GM19463 (cell line): ENCODE measurements around the gene MYD88.

Experiments used
- ATAC-seq: cut with Tn5 transposase; IDR thresholded peaks from one replicate; pipeline ENCODE4 v1.9.1; 2021; ENCODE audit warnings: mild to moderate bottlenecking, moderate library complexity; ENCODE audit not compliant: unreplicated experiment

MYD88 gene

GRCh38 chr3:38138349-38139190 is at the start of gene MYD88:
TSS of gene MYD88 (plus strand) at chr3:38138661. CDS start at chr3:38138701, 40 bp downstream.
- ATAC-seq: peak; percentile 42

DNA sequence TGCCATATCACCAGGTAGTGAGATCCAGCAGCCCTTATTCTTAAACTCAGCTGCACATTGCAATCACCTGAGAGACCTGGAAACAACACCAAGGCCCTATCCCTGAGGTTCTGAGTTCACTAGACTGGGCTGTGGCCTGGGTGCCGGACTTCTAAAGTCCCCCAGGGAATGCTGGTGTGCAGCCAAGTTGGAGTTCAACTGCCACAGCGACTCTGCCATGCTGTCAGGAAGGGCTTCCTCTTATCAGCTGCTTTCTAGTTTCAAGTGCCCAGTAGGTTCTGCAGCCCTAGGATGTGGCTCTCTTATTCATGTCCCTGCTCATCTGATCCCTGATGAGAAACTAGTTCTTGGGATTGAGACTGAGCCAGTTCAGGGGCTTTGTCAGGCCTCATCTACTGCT is 49.3 kb upstream of the MYD88 start:
- no peak for ATAC-seq

- no peak for ATAC-seq
Observed at GRCh38 chr3:38090453-38090852, 48.0 kb upstream of the MYD88 start.

GRCh38 chr3:38094999-38095398 is 43.5 kb upstream of the MYD88 start:
- no peak for ATAC-seq

- no peak for ATAC-seq
Observed at GRCh38 chr3:38095669-38096483, 42.6 kb upstream of the MYD88 start.

- no peak for ATAC-seq
Observed at GRCh38 chr3:38097446-38098375, 40.8 kb upstream of the MYD88 start.

- ATAC-seq: no peak
Observed at GRCh38 chr3:38098376-38098723, 40.1 kb upstream of the MYD88 start.

- ATAC-seq: no peak
Observed at GRCh38 chr3:38099518-38099917, 38.9 kb upstream of the MYD88 start.

GRCh38 chr3:38100498-38100897 is 38.0 kb upstream of the MYD88 start:
- ATAC-seq: no peak

GRCh38 chr3:38101811-38102443 is 36.5 kb upstream of the MYD88 start:
- ATAC-seq: no peak

- no peak for ATAC-seq
Observed at GRCh38 chr3:38102444-38102814, 36.0 kb upstream of the MYD88 start.

- ATAC-seq: no peak
Observed at GRCh38 chr3:38105525-38105924, 32.9 kb upstream of the MYD88 start.

DNA sequence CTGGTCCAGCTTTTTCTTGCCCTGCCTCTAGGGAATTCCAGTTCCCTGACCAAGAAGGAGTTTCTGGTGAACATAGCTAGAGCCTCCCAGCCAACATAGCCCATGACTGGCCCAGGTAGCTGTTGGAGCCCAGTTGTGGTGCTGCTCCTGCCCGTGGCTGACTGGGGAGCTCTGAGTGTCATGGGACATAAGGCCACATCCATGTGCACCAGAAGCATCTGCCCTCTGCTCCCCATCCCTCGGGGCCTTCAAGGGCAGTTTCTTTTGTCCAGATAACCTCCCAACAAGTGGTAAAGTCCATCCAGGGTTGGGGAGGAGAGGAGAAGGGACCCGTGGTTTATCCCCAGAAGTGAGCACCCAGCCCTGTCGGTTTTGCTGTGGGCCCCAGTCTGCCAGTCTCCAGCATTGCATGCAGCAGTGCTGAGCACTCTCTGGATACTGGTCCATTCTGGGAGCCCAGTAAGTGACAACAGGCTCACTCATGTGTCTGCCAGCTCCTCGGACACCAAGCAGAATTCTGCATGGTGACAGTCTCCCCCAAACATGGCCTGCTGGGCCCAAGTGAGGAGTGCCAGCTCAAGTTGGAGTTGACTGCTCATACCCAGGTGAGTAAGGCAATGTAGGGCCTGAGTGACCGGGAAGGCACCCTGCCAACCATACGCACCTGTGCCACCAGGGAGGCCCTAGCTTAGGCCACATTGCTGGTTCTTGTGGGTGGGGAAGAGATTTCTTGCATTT is 30.4 kb upstream of the MYD88 start:
- ATAC-seq: no peak

DNA sequence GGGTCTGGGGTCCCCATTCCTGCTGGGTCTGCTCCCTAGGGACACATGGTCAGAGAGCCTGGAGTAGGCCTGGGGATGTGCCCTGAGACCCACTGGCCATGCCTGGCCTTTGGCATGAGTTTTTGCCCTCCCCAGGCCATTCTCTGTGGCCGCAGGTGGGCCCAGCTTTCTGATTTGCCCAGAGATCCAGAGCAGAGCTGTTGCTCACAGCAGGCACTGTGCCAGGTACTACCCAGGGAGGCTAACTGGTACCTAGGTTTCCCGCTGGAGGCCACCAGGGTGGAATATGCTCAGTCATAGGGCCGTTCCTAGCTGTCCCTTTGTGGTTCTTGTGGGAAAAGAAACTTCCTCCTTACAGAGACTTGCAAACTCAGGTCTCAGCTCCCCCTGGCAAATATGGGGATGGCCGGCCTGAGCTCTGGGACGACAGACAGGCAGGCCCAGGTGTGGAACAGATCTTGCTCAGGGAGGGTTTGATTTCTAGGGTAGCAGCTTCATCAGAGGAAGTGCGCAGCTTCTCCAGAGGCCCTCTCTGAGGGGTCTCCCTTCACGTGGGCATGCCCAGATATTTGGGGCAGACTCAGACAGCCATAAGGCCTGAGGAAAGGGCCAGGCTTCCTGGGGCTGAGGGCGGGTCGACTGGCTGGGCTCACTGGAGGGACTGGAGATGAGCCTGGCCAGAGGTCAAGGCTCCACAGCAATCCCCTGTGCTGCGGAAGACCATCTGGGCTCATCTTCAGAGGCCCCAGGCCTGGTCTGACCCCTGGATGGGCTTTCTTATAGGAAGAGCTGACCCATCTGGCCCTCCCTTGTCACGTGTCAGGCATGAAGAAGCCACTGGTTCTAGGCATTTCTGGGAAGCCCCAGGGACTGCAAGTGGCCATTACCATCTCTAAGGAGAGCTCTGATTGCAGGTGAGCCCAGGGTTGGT is 29.5 kb upstream of the MYD88 start:
- ATAC-seq: no peak

GRCh38 chr3:38109580-38110313 is 28.7 kb upstream of the MYD88 start:
- ATAC-seq: no peak

DNA sequence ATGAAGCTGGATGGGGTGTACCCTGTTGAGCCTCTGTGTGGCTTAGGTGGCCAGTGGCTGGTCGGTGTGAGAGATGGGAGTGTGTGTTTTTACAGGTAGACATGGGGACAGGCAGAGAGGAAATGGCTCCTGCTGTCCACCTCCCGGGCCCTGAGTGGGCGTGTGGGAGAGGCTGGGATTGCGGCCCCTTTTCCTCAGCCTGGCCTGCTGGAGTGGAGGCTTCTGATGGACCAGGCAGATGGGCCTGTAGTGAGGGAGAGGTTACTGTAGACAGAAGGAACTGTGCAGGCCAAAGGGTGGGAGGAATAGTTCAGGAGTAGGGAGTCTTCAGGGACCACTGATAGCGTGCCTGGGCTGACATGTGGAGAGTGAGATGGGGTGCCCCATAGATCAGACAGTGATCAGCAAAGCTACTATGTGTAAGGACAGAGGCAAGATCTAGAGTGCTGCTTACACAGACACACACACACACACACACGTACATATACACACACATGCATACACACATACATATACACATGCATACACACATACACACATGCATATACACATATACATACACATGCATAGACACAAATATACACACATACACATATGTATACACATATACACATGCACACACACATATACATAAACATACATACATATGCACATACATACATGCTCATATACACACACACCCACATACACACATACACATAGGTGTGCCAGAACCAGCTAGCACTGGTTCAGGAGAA is 28.0 kb upstream of the MYD88 start:
- ATAC-seq: no peak

DNA sequence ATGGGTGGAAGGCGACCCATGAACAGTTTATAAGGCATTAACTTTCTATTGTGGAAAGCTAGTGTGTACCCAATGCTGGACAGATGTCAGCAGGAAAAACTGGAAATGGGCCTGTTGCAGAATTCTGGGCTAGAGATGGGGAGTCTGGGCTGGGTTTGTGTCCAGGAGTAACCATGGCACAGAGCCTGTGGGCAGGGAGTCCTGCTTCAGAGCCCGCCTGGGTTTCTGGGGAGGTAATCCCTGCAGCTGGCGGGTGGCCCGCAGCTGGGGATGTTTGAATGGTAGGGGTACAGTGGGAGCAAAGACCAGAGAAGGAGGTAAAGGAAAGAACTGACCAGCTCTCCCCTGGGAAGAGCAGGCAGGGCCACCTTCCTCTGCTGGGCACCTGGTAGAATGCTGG is 27.3 kb upstream of the MYD88 start:
- ATAC-seq: no peak
